GM18870 (cell line): ENCODE results near the gene CDH4.

ENCODE experiments used
- ATAC-seq: cut with Tn5 transposase; IDR thresholded peaks from one replicate; pipeline ENCODE4 v1.9.1; 2021; ENCODE audit warnings: moderate library complexity; ENCODE audit not compliant: unreplicated experiment

CDH4 gene

GRCh38 chr20:61251529-61252393 lies at the start of gene CDH4:
Gene CDH4 (plus strand): TSS chr20:61252261.
- ATAC-seq = no peak

- no peak for ATAC-seq
These were observed 48.7 kb upstream of the CDH4 start for GRCh38 chr20:61203320-61203719.

- no peak for ATAC-seq
These were observed 47.9 kb upstream of the CDH4 start for GRCh38 chr20:61204206-61204605.

- no peak for ATAC-seq
These were observed 46.3 kb upstream of the CDH4 start for GRCh38 chr20:61205769-61206168.

- no peak for ATAC-seq
These were observed 41.2 kb upstream of the CDH4 start for GRCh38 chr20:61210862-61211261.

GRCh38 chr20:61217848-61218247 lies 34.2 kb upstream of the CDH4 start:
- no peak for ATAC-seq

- ATAC-seq = no peak
These were observed 33.0 kb upstream of the CDH4 start for GRCh38 chr20:61219021-61219431.

- no peak for ATAC-seq
These were observed 31.9 kb upstream of the CDH4 start for GRCh38 chr20:61220131-61220530.

GRCh38 chr20:61220626-61221325 lies 31.3 kb upstream of the CDH4 start:
- no peak for ATAC-seq

GRCh38 chr20:61222699-61223098 lies 29.4 kb upstream of the CDH4 start:
- no peak for ATAC-seq

- ATAC-seq = no peak
These were observed 28.9 kb upstream of the CDH4 start for GRCh38 chr20:61223121-61223520.

- no peak for ATAC-seq
These were observed 21.9 kb upstream of the CDH4 start for GRCh38 chr20:61230166-61230565.

GRCh38 chr20:61233590-61233989 lies 18.5 kb upstream of the CDH4 start:
- ATAC-seq = no peak

GRCh38 chr20:61234224-61234890 lies 17.7 kb upstream of the CDH4 start:
- ATAC-seq = no peak

- ATAC-seq = no peak
These were observed 15.3 kb upstream of the CDH4 start for GRCh38 chr20:61236713-61237112.

- ATAC-seq = no peak
These were observed 13.2 kb upstream of the CDH4 start for GRCh38 chr20:61238813-61239212.

GRCh38 chr20:61240814-61241213 lies 11.2 kb upstream of the CDH4 start:
- no peak for ATAC-seq

- ATAC-seq = no peak
These were observed 7.8 kb upstream of the CDH4 start for GRCh38 chr20:61244213-61244612.

GRCh38 chr20:61246269-61246668 lies 5.8 kb upstream of the CDH4 start:
- ATAC-seq = no peak

GRCh38 chr20:61249626-61250025 lies 2.4 kb upstream of the CDH4 start:
- no peak for ATAC-seq

GRCh38 chr20:61252601-61253263 lies 671 bp downstream of the CDH4 start:
- ATAC-seq = no peak
